Ovary (tissue), 9 donors: ENCODE results near the gene FUS. TPM values are rescaled to one million over a fixed set of nuclear protein-coding genes. Genes with fewer than 3 reads are reported as not detected.
"Not testable (repeated sequence)": the region's sequence is repeated elsewhere in the genome, so short reads cannot be mapped to it uniquely, and the experiment has no call there.

Experiments
- DNase-seq, 5 donors: peaks; one replicate each; pipeline ENCODE4 v3.0.0-alpha.2; 2019 to 2020
- H3K27ac ChIP-seq, 2 donors: fragments of 200-600 bp; one replicate each; pipeline versions ENCODE4 v1.5.1 to v1.8.0; 2019 to 2022
- H3K27me3 ChIP-seq: fragments of 200-600 bp; one replicate; pipeline ENCODE4 v1.8.0; 2022
- H3K36me3 ChIP-seq: fragments of 200-600 bp; sonication (generic); one replicate; pipeline ENCODE4 v1.5.1; 2019
- H3K4me1 ChIP-seq: one replicate; pipeline ENCODE4 v1.8.1; 2013; ENCODE audit warnings: mild to moderate bottlenecking, moderate library complexity; ENCODE audit not compliant: insufficient read depth
- H3K4me3 ChIP-seq: fragments of 200-600 bp; sonication (generic); one replicate; pipeline ENCODE4 v1.5.1; 2017
- H3K9me3 ChIP-seq, 2 donors: fragments of 200-600 bp in 1 of 2; sonication (generic) in 1 of 2; one replicate each; pipeline versions ENCODE4 v1.5.1 to v1.8.1; 2013 to 2019; ENCODE audit warnings: mild to moderate bottlenecking in 1 of 2, moderate library complexity in 1 of 2
- EP300 ChIP-seq: sonication (generic); formaldehyde crosslinking; IDR thresholded peaks from one replicate; pipeline ENCODE4 v1.6.1; 2017; ENCODE audit warnings: antibody characterized with exemption
- POLR2A ChIP-seq: fragments of 450-650 bp; IDR thresholded peaks from one replicate; pipeline ENCODE4 v1.6.1; 2017; ENCODE audit warnings: antibody characterized with exemption, mild to moderate bottlenecking, moderate library complexity
- WGBS, 3 donors: extraction: QIAGEN DNeasy Blood & Tissue Kit in 1 of 3; methylation state at CpG; one replicate each; pipeline versions ENCODE4 v1.1.5 to v1.1.7; 2013 to 2017; 5-methylcytosine and 5-hydroxymethylcytosine counted together
- intact Hi-C, 4 donors: fragments of 100-400 bp; cut with DNase I; formaldehyde crosslinking; loops; one replicate each; pipeline versions ENCODE4 v1.11.0 to v1.15.1; 2022 to 2023
- polyA plus RNA-seq, 2 donors: library from polyadenylated mRNA; stranded (reverse); fragments of 200-250 nt in 1 of 2; fragments of 350-450 nt in 1 of 2; fragmentation: Illumina TruSeq in 1 of 2; extraction: RNeasy Lipid Tissue Mini Kit (QIAGEN cat#74804) in 1 of 2; gene quantifications; one replicate each; pipeline ENCODE4 v1.2.3, GENCODE V29; 2013 to 2014
- total RNA-seq, 7 donors: library from RNA; depleted of rRNA in 2 of 7; stranded (reverse); fragments of >200 nt in 2 of 7; fragmentation: NEBNext Ultra II Directional in 3 of 7; extraction: Animal tissue kit (Norgen Biotek cat#: 25700) in 3 of 7; gene quantifications; one replicate each; pipeline versions ENCODE4 v1.1.0 to v1.2.4, GENCODE V29; 2016 to 2023
- TF ChIP-seq, protein P1 (sequence below), 3 donors: fragments of 450-650 bp in 2 of 3; fragments of 200-600 bp in 1 of 3; IDR thresholded peaks; one replicate each; pipeline versions ENCODE4 v1.5.1 to v1.8.0; 2016 to 2022; ENCODE audit warnings: antibody characterized with exemption in 3 of 3, mild to moderate bottlenecking in 1 of 3
- donor health status: DM: no; HTN: no; CAD: no; lungs with moderate emphysema.
- donor health status: DM: no; HTN: no; CAD: no.
- donor health status: Bipolar disorder and iron deficiency.
- donor health status: DM: yes; HTN: yes; CAD: no.
- donor health status: DM: no; HTN: no; CAD: no.
- donor health status: DM: yes; HTN: yes; CAD: no.

Gene FUS
- total and polyA plus RNA-seq, 9 donors, result 62.2 to 469 (median 355) TPM

DNA sequence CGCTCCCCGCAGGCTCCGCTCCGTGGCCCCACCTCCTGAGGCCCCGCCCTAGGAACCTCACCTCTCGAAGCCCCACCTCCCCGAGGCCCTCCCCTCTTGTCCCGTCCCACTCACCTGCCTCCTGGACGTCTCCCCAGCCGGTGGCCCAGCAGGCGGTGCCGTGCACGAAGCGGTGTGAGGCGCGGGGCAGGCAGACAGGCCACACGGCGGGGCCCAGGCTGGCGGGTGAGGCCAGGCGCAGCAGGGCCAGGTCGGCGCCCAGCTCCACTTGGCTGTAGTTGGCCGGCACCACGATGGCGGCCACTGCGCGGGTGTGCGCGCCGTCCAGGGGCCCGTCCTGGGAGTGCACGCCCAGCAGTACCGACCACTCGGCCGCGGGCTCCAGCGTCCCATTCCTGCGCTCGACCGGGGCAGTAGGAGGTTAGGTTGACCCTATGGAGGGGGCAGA is 31.6 kb upstream of the FUS start:
- Histone ChIP-seq H3K4me1 (no peaks in the 10 kb centered on the region), H3K4me3 (no peak overlapping the region), H3K27ac (no peak overlapping the region), H3K27me3 (no peaks in the 10 kb centered on the region), H3K9me3 (no peaks in the 10 kb centered on the region), H3K36me3 (no peaks in the 10 kb centered on the region)
- TF ChIP-seq EP300, result no peak
- TF ChIP-seq POLR2A, result no peak
- TF ChIP-seq, protein P1, sequence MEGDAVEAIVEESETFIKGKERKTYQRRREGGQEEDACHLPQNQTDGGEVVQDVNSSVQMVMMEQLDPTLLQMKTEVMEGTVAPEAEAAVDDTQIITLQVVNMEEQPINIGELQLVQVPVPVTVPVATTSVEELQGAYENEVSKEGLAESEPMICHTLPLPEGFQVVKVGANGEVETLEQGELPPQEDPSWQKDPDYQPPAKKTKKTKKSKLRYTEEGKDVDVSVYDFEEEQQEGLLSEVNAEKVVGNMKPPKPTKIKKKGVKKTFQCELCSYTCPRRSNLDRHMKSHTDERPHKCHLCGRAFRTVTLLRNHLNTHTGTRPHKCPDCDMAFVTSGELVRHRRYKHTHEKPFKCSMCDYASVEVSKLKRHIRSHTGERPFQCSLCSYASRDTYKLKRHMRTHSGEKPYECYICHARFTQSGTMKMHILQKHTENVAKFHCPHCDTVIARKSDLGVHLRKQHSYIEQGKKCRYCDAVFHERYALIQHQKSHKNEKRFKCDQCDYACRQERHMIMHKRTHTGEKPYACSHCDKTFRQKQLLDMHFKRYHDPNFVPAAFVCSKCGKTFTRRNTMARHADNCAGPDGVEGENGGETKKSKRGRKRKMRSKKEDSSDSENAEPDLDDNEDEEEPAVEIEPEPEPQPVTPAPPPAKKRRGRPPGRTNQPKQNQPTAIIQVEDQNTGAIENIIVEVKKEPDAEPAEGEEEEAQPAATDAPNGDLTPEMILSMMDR (IDR thresholded peaks at IDR 0.05), result no peak
- WGBS, 3 donors, result 6 to 16% (median 7%) methylated on average over 23 to 40 of the region's 40 CpGs
- no peak for DNase-seq
- intact Hi-C loops, result no loop called here

DNA sequence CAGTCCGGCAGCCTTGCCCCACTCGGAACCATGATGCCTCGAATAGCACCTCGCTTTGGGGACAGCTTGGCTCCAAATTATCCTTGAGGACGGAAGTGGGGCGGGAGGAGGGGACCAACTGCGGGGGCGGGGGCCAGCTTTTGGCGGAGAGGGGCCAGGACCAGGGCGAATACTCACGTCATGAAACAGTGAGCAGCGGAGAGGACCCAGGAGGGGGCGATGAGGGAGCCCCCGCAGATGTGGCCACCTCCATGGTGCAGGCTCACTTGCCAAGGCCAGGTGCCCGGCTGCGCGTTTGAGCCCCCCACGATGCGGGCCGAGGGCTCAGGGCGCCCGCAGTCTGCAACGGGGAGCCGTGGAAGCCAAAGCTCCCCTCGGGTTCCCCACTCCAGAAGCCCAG is 31.0 kb upstream of the FUS start:
- DNase-seq, result no peak
- no peaks in the 10 kb centered on the region for H3K27me3 ChIP-seq
- intact Hi-C loops, result no loop called here
- H3K4me3 ChIP-seq, result no peak overlapping the region
- TF ChIP-seq EP300 (no peak), POLR2A (no peak)
- TF ChIP-seq, protein P1 (IDR thresholded peaks at IDR 0.05), result no peak
- H3K36me3 ChIP-seq, result no peaks in the 10 kb centered on the region
- no peaks in the 10 kb centered on the region for H3K9me3 ChIP-seq
- 67 to 71% (median 70%) methylated on average over 25 of the region's 25 CpGs for WGBS, 3 donors
- H3K27ac ChIP-seq, result no peak overlapping the region
- H3K4me1 ChIP-seq, result no peaks in the 10 kb centered on the region

DNA sequence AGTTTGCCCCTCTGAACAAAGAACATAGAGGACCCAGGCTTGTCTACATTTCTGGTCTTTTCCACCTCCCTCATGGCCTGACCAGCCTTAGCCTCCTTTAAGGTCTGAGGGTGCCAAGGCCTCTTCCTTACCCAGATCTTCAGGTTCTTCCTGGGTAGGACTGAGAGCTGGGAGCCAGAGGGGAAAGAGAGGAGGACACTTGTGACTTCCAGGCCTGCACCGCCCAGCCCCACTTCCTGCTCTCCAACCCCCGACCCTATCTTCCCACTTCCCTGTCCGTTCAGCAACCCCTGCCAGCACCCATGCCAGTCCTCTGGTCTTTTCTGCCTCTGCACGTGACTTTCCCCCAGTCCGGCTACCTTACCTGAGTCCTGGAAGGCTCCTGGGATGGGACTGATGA is 30.6 kb upstream of the FUS start:
- 74 to 79% (median 75%) methylated on average over 5 of the region's 5 CpGs for WGBS, 3 donors
- H3K4me3 ChIP-seq, result no peak overlapping the region
- DNase-seq, result no peak
- H3K36me3 ChIP-seq, result no peaks in the 10 kb centered on the region
- TF ChIP-seq, protein P1 (IDR thresholded peaks at IDR 0.05), result no peak
- TF ChIP-seq POLR2A (no peak), EP300 (no peak)
- no peaks in the 10 kb centered on the region for H3K27me3 ChIP-seq
- no peaks in the 10 kb centered on the region for H3K4me1 ChIP-seq
- H3K27ac ChIP-seq, result no peak overlapping the region
- intact Hi-C loops, result no loop called here
- H3K9me3 ChIP-seq, result no peaks in the 10 kb centered on the region

DNA sequence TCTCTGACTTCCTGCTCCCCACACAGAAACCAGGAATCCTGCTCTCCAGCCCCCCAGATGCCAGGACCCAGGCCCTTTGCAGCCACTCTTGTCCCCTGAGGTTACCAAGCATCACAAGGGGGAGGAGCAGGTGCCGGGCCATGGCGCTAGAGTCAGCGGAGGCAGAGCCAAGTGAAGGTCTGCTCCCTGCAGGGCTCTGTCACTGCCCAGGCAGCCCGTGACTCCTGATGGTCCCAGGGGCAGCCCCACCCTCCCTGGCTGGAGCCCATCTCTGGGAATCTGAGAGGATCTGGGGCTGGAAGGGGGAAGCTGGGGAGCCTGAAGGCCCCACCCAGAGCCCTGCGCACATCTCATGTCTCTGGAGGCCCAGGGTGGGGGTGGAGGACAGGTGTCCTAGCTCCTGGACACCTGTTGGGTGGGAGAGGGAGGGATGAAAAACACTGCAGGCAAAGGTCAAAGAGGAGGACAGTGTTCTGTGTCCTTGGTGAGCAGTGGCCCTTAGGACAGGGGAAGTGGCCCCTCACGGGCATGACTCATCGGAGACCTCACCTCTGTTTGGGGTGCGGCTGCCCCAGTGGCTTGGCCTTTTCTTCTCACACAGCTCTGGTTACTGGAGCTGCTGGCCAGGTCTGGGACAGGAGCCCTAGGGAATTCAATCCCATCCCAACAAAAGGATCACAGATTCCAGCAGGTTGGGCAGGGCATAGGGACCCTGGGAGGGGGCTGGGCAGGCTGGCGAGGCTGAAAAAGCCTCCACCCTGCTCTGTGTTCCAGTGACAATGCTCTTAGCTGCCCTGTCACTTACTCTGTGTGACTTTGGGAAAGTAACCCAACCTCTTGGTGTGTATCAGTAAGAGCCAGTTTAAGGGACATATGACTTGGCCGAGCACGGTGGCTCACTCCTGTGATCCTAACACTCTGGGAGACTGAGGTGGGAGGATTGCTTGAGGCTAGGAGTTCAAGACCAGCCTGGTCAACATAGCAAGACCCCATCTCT is 29.7 kb upstream of the FUS start, which contains the start of gene PRSS36:
Gene PRSS36, minus strand, starts transcription at position 173 of the 997 bp plus-strand sequence. Its CDS starts 31 bp downstream, at position 142.
- Histone ChIP-seq H3K36me3 (no peaks in the 10 kb centered on the region), H3K27ac (no peak within 1 kb of the TSS), H3K4me3 (no peak within 1 kb of the TSS), H3K9me3 (no peaks in the 10 kb centered on the region), H3K4me1 (no peaks in the 10 kb centered on the region), H3K27me3 (no peaks in the 10 kb centered on the region)
- 73 to 79% (median 74%) methylated on average over 11 of the region's 11 CpGs for WGBS, 3 donors
- DNase-seq, result no peak
- intact Hi-C loops, result no loop called here
- TF ChIP-seq, protein P1 (IDR thresholded peaks at IDR 0.05), result no peak
- TF ChIP-seq POLR2A (no peak), EP300 (no peak)

DNA sequence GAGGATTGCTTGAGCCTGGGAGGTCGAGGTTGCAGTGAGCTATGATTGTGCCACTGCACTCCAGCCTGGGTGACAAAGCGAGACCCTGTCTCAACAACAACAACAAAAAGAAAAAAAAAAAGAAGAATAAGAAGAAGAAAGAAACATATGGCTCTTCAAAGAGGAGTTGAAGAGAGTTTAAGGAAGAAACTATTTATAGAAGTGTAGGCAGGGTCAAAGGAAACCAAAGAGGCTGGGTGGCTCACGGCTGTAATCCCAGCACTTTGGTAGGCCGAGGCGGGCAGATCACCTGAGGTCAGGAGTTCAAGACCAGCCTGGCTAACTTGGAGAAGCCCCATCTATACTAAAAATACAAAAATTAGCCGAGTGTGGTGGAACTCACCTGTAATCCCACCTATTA is 29.0 kb upstream of the FUS start:
- WGBS, 3 donors, result 77 to 81% (median 79%) methylated on average over 6 of the region's 6 CpGs
- H3K36me3 ChIP-seq, result not testable (repeated sequence)

More for the DNA sequence above, 29.0 kb upstream of the FUS start:
- H3K9me3 ChIP-seq, H3K27me3 ChIP-seq, DNase-seq, H3K4me3 ChIP-seq, intact Hi-C loops, H3K4me1 ChIP-seq, H3K27ac ChIP-seq: not testable (repeated sequence)
